SU-DHL-6 (cell line): ENCODE results near the gene ATOH8.

Source experiments
- H2AFZ ChIP-seq: fragments of 200-600 bp; sonication (generic); 2 replicates; pipeline ENCODE4 v1.6.1; 2014; ENCODE audit warnings: low read depth, mild to moderate bottlenecking, moderate library complexity, mixed read lengths, antibody characterized with exemption, low read length; ENCODE audit not compliant: severe bottlenecking
- H3F3A ChIP-seq: fragments of 200-600 bp; shearing (Covaris generic); 2 replicates; pipeline ENCODE4 v1.6.0; 2016; ENCODE audit warnings: antibody characterized with exemption, mild to moderate bottlenecking; ENCODE audit not compliant: insufficient read depth
- H3K27ac ChIP-seq: fragments of 200-600 bp; sonication (generic); 2 replicates; pipeline ENCODE4 v1.5.1; 2016; ENCODE audit warnings: low read depth, mild to moderate bottlenecking, low read length, moderate library complexity, mixed read lengths
- H3K27me3 ChIP-seq: fragments of 200-600 bp; sonication (generic), shearing (Covaris generic); 2 replicates; pipeline ENCODE4 v1.6.0; 2014; ENCODE audit warnings: mild to moderate bottlenecking, low read length
- H3K36me3 ChIP-seq: fragments of 200-600 bp; sonication (generic); 2 replicates; pipeline ENCODE4 v1.6.1; 2014; ENCODE audit warnings: mild to moderate bottlenecking, low read length, mixed read lengths
- H3K4me2 ChIP-seq: fragments of 300-600, 200-600 bp; shearing (Covaris generic), sonication (generic); 2 replicates; pipeline ENCODE4 v1.6.0; 2014; ENCODE audit warnings: low read length, low read depth, mild to moderate bottlenecking; ENCODE audit not compliant: poor library complexity, severe bottlenecking
- H3K4me3 ChIP-seq: fragments of 200-600 bp; sonication (generic); 2 replicates; pipeline ENCODE4 v1.5.1; 2014; ENCODE audit warnings: antibody characterized with exemption, low read length, mild to moderate bottlenecking, mixed read lengths; ENCODE audit not compliant: insufficient read depth, poor library complexity, severe bottlenecking
- H3K79me2 ChIP-seq: fragments of 200-600 bp; sonication (generic); 2 replicates; pipeline ENCODE4 v1.6.1; 2014; ENCODE audit warnings: mild to moderate bottlenecking, low read length, moderate library complexity; ENCODE audit not compliant: insufficient read depth
- H3K9ac ChIP-seq: fragments of 200-600 bp; sonication (generic); 2 replicates; pipeline ENCODE4 v1.7.0; 2014; ENCODE audit warnings: mild to moderate bottlenecking, low read length
- H3K9me2 ChIP-seq: fragments of 200-600 bp; sonication (generic); replicated peaks from 2 replicates; pipeline ENCODE4 v1.6.1; 2014; ENCODE audit warnings: low read length; ENCODE audit not compliant: insufficient read depth
- H3K9me3 ChIP-seq: fragments of 200-600 bp; sonication (generic); 2 replicates; pipeline ENCODE4 v1.6.1; 2014; ENCODE audit warnings: low read length, mixed read lengths; ENCODE audit not compliant: insufficient read depth
- H4K20me1 ChIP-seq: fragments of 200-600 bp; sonication (generic); 2 replicates; pipeline ENCODE4 v1.6.1; 2014; ENCODE audit warnings: low read depth, mild to moderate bottlenecking, antibody characterized with exemption, low read length, moderate library complexity, mixed read lengths
- CTCF ChIP-seq: fragments of 200-600 bp; sonication (generic); IDR thresholded peaks from one replicate; pipeline ENCODE4 v1.5.1; 2017; ENCODE audit warnings: antibody characterized with exemption, mild to moderate bottlenecking, low read length, moderate library complexity; ENCODE audit not compliant: insufficient read depth, poor library complexity, severe bottlenecking
- EZH2phosphoT487 ChIP-seq: fragments of 200-600 bp; sonication (generic), shearing (Covaris generic); conservative IDR thresholded peaks from 2 replicates; pipeline ENCODE4 v1.6.1; 2018; ENCODE audit warnings: mild to moderate bottlenecking, antibody characterized with exemption, low read length, moderate library complexity, mixed read lengths

ATOH8 gene

DNA sequence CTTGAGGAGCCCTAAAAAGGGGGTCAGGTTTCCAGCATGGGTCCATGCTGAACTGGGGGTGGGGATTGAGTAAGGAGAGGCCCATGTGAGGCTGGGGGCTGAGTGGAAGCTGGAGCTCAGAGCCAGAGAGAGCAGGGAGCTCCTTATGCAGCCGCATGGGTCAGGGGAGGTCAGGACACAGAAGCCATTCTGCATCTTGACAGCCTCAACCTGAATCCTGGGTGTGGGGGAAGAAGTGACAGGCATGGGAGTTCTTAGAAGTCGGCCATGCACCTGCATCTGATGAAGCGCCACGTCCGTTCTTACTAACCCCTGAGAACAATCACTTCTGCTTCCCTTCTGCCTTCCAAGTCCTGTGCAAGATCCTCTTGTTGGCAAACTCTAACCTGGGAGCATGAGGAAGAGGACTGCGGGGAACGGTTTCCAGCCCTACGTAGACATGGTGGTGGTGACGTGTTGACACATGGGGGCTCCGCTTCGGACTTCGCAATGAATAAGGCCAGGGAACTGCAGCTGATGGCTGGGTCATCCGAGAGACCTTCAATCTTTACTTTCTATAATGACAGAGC, 37.4 kb upstream of the ATOH8 start:
- no peaks in the 10 kb centered on the region for H4K20me1 ChIP-seq
- H3K36me3 ChIP-seq = no peaks in the 10 kb centered on the region
- no peak overlapping the region for H3K9ac ChIP-seq
- no peaks in the 10 kb centered on the region for H3F3A ChIP-seq
- H2AFZ ChIP-seq = no peak overlapping the region
- H3K4me3 ChIP-seq = no peak overlapping the region
- H3K79me2 ChIP-seq = no peaks in the 10 kb centered on the region
- H3K9me3 ChIP-seq = no peaks in the 10 kb centered on the region
- H3K4me2 ChIP-seq = no peak overlapping the region
- no peak for TF ChIP-seq EZH2phosphoT487
- no peak for TF ChIP-seq CTCF
- no peaks in the 10 kb centered on the region for H3K9me2 ChIP-seq
- no peaks in the 10 kb centered on the region for H3K27me3 ChIP-seq
- no peak overlapping the region for H3K27ac ChIP-seq

GRCh38 chr2:85717308-85718008, 36.3 kb upstream of the ATOH8 start:
- Histone ChIP-seq H3K79me2 (no peaks in the 10 kb centered on the region), H3K27ac (no peak overlapping the region), H3K4me3 (no peak overlapping the region), H3K9ac (no peak overlapping the region), H3K27me3 (no peaks in the 10 kb centered on the region), H2AFZ (no peak overlapping the region), H4K20me1 (no peaks in the 10 kb centered on the region), H3K9me3 (no peaks in the 10 kb centered on the region), H3K9me2 (no peaks in the 10 kb centered on the region), H3F3A (no peaks in the 10 kb centered on the region), H3K4me2 (no peak overlapping the region), H3K36me3 (no peaks in the 10 kb centered on the region)
- no peak for TF ChIP-seq CTCF
- TF ChIP-seq EZH2phosphoT487 = no peak

- no peak overlapping the region for H3K9ac ChIP-seq
- H3K79me2 ChIP-seq = no peaks in the 10 kb centered on the region
- H3K27ac ChIP-seq = no peak overlapping the region
- H3K4me2 ChIP-seq = no peak overlapping the region
- H3K27me3 ChIP-seq = no peaks in the 10 kb centered on the region
- no peak overlapping the region for H3K4me3 ChIP-seq
- no peaks in the 10 kb centered on the region for H3K36me3 ChIP-seq
- H3K9me3 ChIP-seq = no peaks in the 10 kb centered on the region
- no peaks in the 10 kb centered on the region for H4K20me1 ChIP-seq
- H3K9me2 ChIP-seq = no peaks in the 10 kb centered on the region
- H2AFZ ChIP-seq = no peak overlapping the region
- TF ChIP-seq EZH2phosphoT487 = no peak
- no peak for TF ChIP-seq CTCF
- no peaks in the 10 kb centered on the region for H3F3A ChIP-seq
Measured at GRCh38 chr2:85718009-85718391, 35.8 kb upstream of the ATOH8 start.
